GM19025 (cell line): ENCODE results near the gene PPM1B.
"Not testable (repeated sequence)": the region's sequence is repeated elsewhere in the genome, so short reads cannot be mapped to it uniquely, and the experiment has no call there.

Experiments
- ATAC-seq: cut with Tn5 transposase; IDR thresholded peaks from one replicate; pipeline ENCODE4 v1.9.1; 2021; ENCODE audit warnings: mild to moderate bottlenecking, low read depth, moderate library complexity; ENCODE audit not compliant: unreplicated experiment

Gene PPM1B

GRCh38 chr2:44195714-44196113, 27.0 kb downstream of the PPM1B start:
- ATAC-seq: no peak

- ATAC-seq: no peak
These were observed 29.1 kb downstream of the PPM1B start for GRCh38 chr2:44197816-44198215.

GRCh38 chr2:44200011-44200410, 31.3 kb downstream of the PPM1B start:
- ATAC-seq: no peak

- ATAC-seq: no peak
These were observed 32.1 kb downstream of the PPM1B start for GRCh38 chr2:44200759-44201158.

- ATAC-seq: no peak
These were observed 33.0 kb downstream of the PPM1B start for GRCh38 chr2:44201648-44202165.

- no peak for ATAC-seq
These were observed 34.9 kb downstream of the PPM1B start for GRCh38 chr2:44203542-44203941.

GRCh38 chr2:44205169-44205568, 36.5 kb downstream of the PPM1B start:
- ATAC-seq: no peak

- no peak for ATAC-seq
These were observed 38.4 kb downstream of the PPM1B start for GRCh38 chr2:44207102-44207501.

- ATAC-seq: not testable (repeated sequence)
These were observed 39.0 kb downstream of the PPM1B start for GRCh38 chr2:44207648-44208047.

GRCh38 chr2:44210362-44210761, 41.7 kb downstream of the PPM1B start:
- no peak for ATAC-seq

- no peak for ATAC-seq
These were observed 42.5 kb downstream of the PPM1B start for GRCh38 chr2:44211183-44211582.

- no peak for ATAC-seq
These were observed 43.6 kb downstream of the PPM1B start for GRCh38 chr2:44212302-44212701.

GRCh38 chr2:44215827-44216226, 47.2 kb downstream of the PPM1B start:
- no peak for ATAC-seq

GRCh38 chr2:44218771-44219170, 50.1 kb downstream of the PPM1B start:
- no peak for ATAC-seq

- no peak for ATAC-seq
These were observed 58.1 kb downstream of the PPM1B start for GRCh38 chr2:44226753-44227152.

GRCh38 chr2:44230378-44230777, 61.7 kb downstream of the PPM1B start:
- ATAC-seq: no peak

GRCh38 chr2:44233450-44234128, 64.9 kb downstream of the PPM1B start:
- ATAC-seq: no peak

GRCh38 chr2:44237221-44237620, 68.5 kb downstream of the PPM1B start:
- no peak for ATAC-seq

GRCh38 chr2:44242904-44243303, 74.2 kb downstream of the PPM1B start:
- ATAC-seq: no peak

GRCh38 chr2:44244135-44244871, 75.6 kb downstream of the PPM1B start:
- ATAC-seq: no peak

GRCh38 chr2:44245083-44245861, 76.6 kb downstream of the PPM1B start:
- no peak for ATAC-seq
